Stomach (tissue), 4 donors: ENCODE measurements around the gene SPEN.

Experiments used
- CTCF ChIP-seq, 7 experiments: fragments of 450-650 bp in 4 of 7; fragments of 200-600 bp in 3 of 7; sonication (generic) in 3 of 7; IDR thresholded peaks; one replicate each; pipeline ENCODE4 v1.5.1; 2016 to 2019; ENCODE audit warnings: antibody characterized with exemption in 7 of 7, control low read depth in 2 of 7, mild to moderate bottlenecking in 1 of 7
- EP300 ChIP-seq: sonication (generic); formaldehyde crosslinking; IDR thresholded peaks from one replicate; pipeline ENCODE4 v1.6.1; 2017; ENCODE audit warnings: antibody characterized with exemption
- POLR2A ChIP-seq, 4 donors: fragments of 450-650 bp; IDR thresholded peaks; one replicate each; pipeline ENCODE4 v1.6.1; 2016; ENCODE audit warnings: antibody characterized with exemption in 4 of 4, control low read depth in 2 of 4, mild to moderate bottlenecking in 1 of 4, moderate library complexity in 1 of 4
- POLR2AphosphoS5 ChIP-seq, 3 donors: sonication (generic); formaldehyde crosslinking; IDR thresholded peaks; one replicate each; pipeline ENCODE4 v1.6.1; 2016; ENCODE audit warnings: antibody characterized with exemption in 3 of 3

GRCh38 chr1:15866721-15867201 lies 19.3 kb downstream of the SPEN start:
- no peak for TF ChIP-seq EP300
- TF ChIP-seq CTCF (IDR thresholded peaks at IDR 0.05): no peak
- TF ChIP-seq POLR2A (IDR thresholded peaks at IDR 0.05): no peak
- TF ChIP-seq POLR2AphosphoS5 (IDR thresholded peaks at IDR 0.05): no peak
